KMS-11 (cell line): ENCODE measurements around the gene NVL.

Source experiments
- H2AFZ ChIP-seq: fragments of 200-600 bp; sonication (generic); 2 replicates; pipeline ENCODE4 v1.6.1; 2016; ENCODE audit warnings: antibody characterized with exemption, mixed run types, low read depth
- H3K27ac ChIP-seq: fragments of 200-600 bp; sonication (generic); 2 replicates; pipeline ENCODE4 v1.6.1; 2016; ENCODE audit warnings: mild to moderate bottlenecking, mixed run types
- H3K27me3 ChIP-seq: fragments of 200-600 bp; sonication (generic); 2 replicates; pipeline ENCODE4 v1.6.1; 2017; ENCODE audit warnings: mild to moderate bottlenecking, low read depth, mixed run types, moderate library complexity; ENCODE audit not compliant: insufficient read depth
- H3K36me3 ChIP-seq: fragments of 200-600 bp; sonication (generic); 2 replicates; pipeline ENCODE4 v1.6.1; 2017; ENCODE audit warnings: mild to moderate bottlenecking, mixed run types; ENCODE audit not compliant: insufficient read depth
- H3K4me1 ChIP-seq: fragments of 200-600 bp; sonication (generic); 2 replicates; pipeline ENCODE4 v1.6.1; 2016; ENCODE audit warnings: mild to moderate bottlenecking, low read depth, mixed run types; ENCODE audit not compliant: poor library complexity, severe bottlenecking
- H3K4me2 ChIP-seq: fragments of 200-600 bp; sonication (generic); 2 replicates; pipeline ENCODE4 v1.7.0; 2016; ENCODE audit warnings: mild to moderate bottlenecking, mixed run types
- H3K4me3 ChIP-seq: fragments of 200-600 bp; sonication (generic); IDR thresholded peaks from 2 replicates; pipeline ENCODE4 v1.6.1; 2017; ENCODE audit warnings: low read depth, low read length, mixed read lengths; ENCODE audit not compliant: insufficient read depth
- H3K79me2 ChIP-seq: fragments of 200-600 bp; sonication (generic); 2 replicates; pipeline ENCODE4 v1.6.1; 2016; ENCODE audit warnings: low read depth, mixed run types; ENCODE audit not compliant: insufficient read depth
- H3K9ac ChIP-seq: fragments of 200-600 bp; sonication (generic); 2 replicates; pipeline ENCODE4 v1.6.1; 2016; ENCODE audit warnings: mild to moderate bottlenecking, mixed run types
- H4K20me1 ChIP-seq: fragments of 200-600 bp; sonication (generic); 2 replicates; pipeline ENCODE4 v1.6.1; 2016; ENCODE audit warnings: mild to moderate bottlenecking, mixed run types; ENCODE audit not compliant: insufficient read depth
- TF ChIP-seq, protein P1 (sequence below): fragments of 200-600 bp; sonication (generic); conservative IDR thresholded peaks from 2 replicates; pipeline ENCODE4 v1.6.1; 2017; ENCODE audit warnings: low read depth, mild to moderate bottlenecking, antibody characterized with exemption, low read length, moderate library complexity, mixed read lengths

The NVL gene

DNA sequence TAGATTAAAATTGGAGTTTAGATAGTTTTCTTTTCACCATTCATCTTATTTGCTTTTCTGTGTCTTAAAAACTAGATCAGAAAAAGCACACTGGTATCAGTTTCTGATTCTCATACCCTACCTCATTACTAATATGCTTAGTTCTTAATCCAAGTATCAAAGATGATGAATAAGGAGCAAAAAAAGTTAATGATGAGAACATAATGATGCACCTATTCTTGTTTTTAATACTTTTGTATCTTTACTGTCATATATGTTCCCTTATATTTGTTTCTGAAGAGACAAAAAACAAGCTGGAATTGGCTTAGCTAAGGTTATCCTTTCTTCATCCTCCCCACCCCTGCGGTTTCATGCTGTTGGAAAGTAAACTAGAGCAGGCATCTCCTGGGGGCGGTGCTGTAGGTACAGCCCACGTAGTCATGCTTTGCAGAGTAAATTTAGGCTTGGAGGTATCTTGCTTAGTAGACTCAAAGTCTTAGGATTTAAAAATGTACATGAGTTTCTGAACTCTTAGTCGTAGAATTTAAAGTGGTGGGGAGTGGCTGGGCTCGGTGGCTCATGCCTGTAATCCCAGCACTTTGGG, 43.1 kb upstream of the NVL start:
- no peak overlapping the region for H3K4me3 ChIP-seq
- H3K9ac ChIP-seq, result no peak overlapping the region
- H3K79me2 ChIP-seq, result no peaks in the 10 kb centered on the region
- no peaks in the 10 kb centered on the region for H3K27me3 ChIP-seq
- TF ChIP-seq, protein P1, sequence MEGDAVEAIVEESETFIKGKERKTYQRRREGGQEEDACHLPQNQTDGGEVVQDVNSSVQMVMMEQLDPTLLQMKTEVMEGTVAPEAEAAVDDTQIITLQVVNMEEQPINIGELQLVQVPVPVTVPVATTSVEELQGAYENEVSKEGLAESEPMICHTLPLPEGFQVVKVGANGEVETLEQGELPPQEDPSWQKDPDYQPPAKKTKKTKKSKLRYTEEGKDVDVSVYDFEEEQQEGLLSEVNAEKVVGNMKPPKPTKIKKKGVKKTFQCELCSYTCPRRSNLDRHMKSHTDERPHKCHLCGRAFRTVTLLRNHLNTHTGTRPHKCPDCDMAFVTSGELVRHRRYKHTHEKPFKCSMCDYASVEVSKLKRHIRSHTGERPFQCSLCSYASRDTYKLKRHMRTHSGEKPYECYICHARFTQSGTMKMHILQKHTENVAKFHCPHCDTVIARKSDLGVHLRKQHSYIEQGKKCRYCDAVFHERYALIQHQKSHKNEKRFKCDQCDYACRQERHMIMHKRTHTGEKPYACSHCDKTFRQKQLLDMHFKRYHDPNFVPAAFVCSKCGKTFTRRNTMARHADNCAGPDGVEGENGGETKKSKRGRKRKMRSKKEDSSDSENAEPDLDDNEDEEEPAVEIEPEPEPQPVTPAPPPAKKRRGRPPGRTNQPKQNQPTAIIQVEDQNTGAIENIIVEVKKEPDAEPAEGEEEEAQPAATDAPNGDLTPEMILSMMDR, result no peak
- no peak overlapping the region; the same call in 1 of the 2 replicates for H3K4me2 ChIP-seq
- H3K4me1 ChIP-seq, result peaks cover 59% of the 10 kb centered on the region
- no peaks in the 10 kb centered on the region for H4K20me1 ChIP-seq
- no peak overlapping the region for H2AFZ ChIP-seq
- H3K27ac ChIP-seq, result peak overlapping the region; percentile 33; the same call in 1 of the 2 replicates
- no peaks in the 10 kb centered on the region; the same call in 1 of the 2 replicates for H3K36me3 ChIP-seq

DNA sequence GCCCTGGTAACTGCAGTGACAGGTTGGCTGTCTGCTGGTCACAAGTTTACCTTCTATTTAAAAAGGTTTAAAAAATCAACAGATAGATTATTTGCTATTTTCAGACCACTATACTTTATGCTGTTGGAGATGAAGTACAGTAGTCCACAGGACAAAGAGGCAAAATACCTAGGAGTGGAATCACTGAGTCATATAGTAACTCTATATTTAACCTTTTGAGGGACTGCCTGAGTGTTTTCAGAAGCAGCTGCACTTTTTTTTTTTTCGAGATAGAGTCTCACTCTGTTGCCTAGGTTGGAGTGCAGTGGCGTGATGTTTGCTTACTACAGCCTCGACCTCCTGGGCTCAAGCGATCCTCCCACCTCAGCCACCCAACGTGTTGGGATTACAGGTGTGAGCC, 38.4 kb upstream of the NVL start:
- Histone ChIP-seq H4K20me1 (no peaks in the 10 kb centered on the region), H3K36me3 (no peaks in the 10 kb centered on the region; the same call in 1 of the 2 replicates), H3K4me1 (peaks cover 12% of the 10 kb centered on the region), H3K27me3 (no peaks in the 10 kb centered on the region), H3K4me3 (no peak overlapping the region), H3K79me2 (0 out of 2 replicates have a peak, but pooled peaks cover 10% of the 10 kb centered on the region), H3K9ac (no peak overlapping the region), H3K4me2 (no peak overlapping the region), H2AFZ (no peak overlapping the region), H3K27ac (no peak overlapping the region)
- TF ChIP-seq, protein P1, result no peak

DNA sequence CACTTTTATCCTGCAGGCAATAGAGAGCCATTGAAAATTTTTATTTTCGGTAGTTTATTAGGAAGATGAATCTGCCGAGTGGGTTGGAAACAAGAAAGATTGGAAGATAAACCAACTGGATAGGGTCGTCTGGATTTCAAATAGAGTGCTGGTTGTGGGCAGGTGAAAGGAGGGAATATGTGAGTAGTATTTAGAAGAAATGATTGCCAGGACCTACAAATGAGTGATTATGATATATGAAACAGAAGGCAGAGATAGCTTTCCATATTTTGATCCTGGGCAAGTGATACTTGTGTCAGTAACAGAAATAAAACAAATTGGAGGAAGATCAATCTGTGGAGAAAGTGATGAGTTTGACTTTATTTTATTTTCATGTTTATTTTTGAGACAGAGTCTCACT, 29.2 kb upstream of the NVL start:
- no peaks in the 10 kb centered on the region for H3K27me3 ChIP-seq
- no peaks in the 10 kb centered on the region for H4K20me1 ChIP-seq
- peaks cover 18% of the 10 kb centered on the region for H3K4me1 ChIP-seq
- no peak overlapping the region for H3K27ac ChIP-seq
- TF ChIP-seq, protein P1, result no peak
- H2AFZ ChIP-seq, result no peak overlapping the region
- no peak overlapping the region for H3K9ac ChIP-seq
- H3K79me2 ChIP-seq, result peaks cover 36% of the 10 kb centered on the region; the same call in 1 of the 2 replicates
- H3K36me3 ChIP-seq, result no peaks in the 10 kb centered on the region
- no peak overlapping the region for H3K4me2 ChIP-seq
- H3K4me3 ChIP-seq, result no peak overlapping the region

DNA sequence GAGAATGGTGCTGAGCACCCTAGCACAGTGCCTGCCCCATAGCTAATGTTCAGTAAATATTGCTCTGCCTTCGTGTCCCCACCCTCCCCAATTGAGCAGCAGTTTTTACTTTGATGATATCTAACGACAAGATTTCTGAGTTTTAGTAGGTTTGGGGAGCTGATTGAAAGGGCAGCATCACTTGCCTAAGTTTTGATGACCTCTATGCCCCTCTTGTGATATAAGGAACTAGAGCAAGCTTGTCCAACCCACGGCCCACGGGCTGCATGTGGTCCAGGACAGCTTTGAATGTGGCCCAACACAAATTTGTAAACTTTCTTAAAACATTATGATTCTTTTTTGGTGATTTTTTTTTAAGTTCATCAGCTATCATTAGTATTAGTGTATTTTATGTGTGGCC, 28.3 kb upstream of the NVL start:
- H3K4me3 ChIP-seq, result no peak overlapping the region
- no peak overlapping the region for H3K27ac ChIP-seq
- H2AFZ ChIP-seq, result no peak overlapping the region
- H3K27me3 ChIP-seq, result no peaks in the 10 kb centered on the region
- peak overlapping the region; percentile 91; the same call in 1 of the 2 replicates for H3K4me2 ChIP-seq
- no peak overlapping the region for H3K9ac ChIP-seq
- TF ChIP-seq, protein P1, result no peak
- H3K4me1 ChIP-seq, result peaks cover 18% of the 10 kb centered on the region
- H3K36me3 ChIP-seq, result no peaks in the 10 kb centered on the region
- H4K20me1 ChIP-seq, result no peaks in the 10 kb centered on the region
- peaks cover 26% of the 10 kb centered on the region; the same call in 1 of the 2 replicates for H3K79me2 ChIP-seq
